NK-92 (cell line): ENCODE data around the gene DMD.
"Not testable (repeated sequence)": the region's sequence is repeated elsewhere in the genome, so short reads cannot be mapped to it uniquely, and the experiment has no call there.

Source experiments
- DNase-seq: peaks from one replicate; lab custom pipeline; 2025; ENCODE audit not compliant: unreplicated experiment; lab: John Stamatoyannopoulos, UW

DMD gene

DNA sequence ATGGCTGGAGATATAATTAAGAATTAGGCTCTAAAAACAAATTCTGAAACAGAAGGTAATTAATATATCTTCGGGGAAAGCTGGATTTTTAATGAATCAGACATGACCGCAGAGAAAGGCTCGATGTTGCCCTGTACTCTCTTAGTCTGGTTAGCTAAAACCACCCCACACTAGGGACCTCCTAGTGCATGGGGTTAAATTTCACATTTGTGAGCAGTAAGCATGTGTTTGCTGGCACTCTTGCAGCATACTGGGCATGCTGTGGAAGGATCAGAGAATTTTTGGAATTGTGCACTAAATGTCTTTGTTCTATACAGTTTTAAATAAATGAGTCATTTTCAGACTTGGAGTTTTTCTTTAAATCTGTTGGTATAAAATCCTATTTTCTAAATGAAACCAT, 1663.9 kb downstream of the DMD start:
- DNase-seq, result no peak

DNA sequence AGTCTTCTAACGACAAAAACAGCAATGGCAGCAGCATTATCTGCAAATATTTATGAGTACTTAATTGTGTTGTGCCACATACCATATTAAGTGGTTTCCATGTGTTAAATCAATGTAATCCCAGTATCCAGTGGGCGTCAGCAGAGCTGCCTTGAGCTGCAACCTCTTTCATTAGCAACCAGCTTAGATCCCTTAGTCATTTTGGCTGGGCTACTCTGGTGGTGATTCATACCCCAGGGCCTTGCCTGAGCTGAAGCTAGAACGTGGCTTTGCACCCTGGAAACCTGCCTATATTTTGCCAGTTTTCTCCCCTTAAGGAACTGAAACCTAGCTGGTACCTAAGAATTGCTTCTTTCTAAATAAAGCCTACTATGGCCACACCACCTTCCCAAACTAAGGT, 1665.2 kb downstream of the DMD start:
- no peak for DNase-seq

DNA sequence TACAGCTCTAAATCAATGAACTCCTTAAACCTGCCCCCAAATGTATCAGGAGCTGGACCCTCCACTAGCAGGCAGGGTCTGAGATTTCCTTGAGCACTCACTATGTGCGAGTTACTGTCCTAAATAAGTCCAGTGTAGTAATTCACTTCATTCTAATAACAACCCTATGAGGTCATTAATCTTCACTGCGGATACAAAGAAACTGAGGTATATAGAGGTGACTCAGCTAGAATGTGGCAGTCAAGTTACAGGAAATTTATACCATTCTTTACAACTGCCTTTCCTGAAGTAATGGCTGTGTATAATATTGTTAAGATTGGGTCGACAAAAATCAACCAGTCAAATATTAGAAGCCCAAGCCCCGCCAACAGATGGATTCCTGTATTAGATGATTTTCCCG, 1665.6 kb downstream of the DMD start:
- no peak for DNase-seq

DNA sequence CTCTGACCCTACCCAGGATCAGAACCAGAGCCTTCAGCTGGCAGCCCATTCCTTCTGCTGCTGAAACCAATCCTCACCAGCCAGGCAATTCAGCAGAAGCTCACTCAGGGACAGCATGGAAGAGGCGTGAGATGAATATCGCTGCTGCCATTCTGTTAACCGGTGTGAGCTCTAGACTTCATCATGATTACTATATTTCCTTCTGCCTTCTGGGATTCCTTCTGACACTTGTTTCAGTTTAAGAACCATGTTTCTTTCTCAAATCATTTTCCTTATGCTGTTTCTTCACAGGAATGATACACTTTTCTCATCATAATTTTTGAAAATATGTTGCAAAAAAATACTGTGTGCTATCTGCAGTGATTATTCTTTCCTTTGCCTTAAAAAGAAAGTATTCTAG, 1666.2 kb downstream of the DMD start:
- no peak for DNase-seq

DNA sequence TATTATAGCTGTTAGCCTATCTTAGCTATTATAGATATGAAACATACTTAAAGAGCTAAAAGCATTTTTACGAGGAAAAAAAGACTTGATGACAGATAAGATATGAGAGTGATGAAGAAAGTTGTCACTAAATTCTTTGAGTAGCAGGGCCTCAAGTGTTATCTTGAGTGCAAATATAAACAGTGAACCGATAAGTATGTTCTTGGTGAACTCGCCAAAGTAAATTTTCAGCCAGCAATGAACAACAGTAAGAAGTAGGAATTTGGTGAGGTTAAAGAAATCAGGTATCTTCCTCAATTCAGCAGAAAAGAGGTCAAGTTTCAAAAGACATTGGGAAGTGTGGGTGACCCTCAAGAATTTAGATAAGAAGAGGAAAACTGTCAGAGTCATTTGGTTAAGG, 1667.7 kb downstream of the DMD start:
- DNase-seq, result no peak

DNA sequence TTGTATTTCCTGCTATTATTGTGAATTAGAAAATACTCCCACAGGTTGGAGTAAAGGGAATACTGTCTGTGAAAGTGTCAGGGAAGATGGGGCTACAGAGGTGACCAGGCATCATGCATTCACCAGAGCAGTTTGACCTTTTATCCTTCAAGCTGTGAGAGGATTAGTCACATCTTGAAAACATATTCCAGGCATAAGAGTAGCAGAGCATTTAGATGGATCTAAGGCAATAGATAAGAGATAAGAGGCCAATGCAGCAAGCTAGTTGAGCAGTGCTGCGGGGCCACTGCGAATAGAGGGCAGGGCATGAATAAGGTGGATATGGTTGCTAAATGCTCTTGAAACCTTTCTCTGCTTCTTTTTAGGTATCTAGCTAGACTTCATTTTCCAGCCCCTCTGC, 1668.8 kb downstream of the DMD start:
- DNase-seq, result no peak

DNA sequence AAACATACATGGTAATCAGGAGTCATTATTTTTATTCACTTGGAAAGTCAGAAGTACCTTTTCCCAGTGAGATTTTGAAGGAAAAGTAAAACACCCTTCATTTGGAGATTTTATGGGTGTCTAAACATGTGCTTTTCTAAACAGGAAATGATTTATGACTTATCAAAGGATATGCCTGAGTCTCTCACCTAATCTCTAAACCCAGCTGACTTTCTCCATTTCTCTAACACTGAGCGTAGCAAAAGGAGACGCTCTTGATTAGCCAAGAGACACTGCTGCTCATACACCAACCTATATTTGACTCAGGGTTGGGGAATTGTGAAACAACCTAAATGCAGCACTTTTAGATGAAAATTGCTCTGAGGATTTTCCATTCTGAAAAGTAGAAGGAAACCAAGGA, 1671.0 kb downstream of the DMD start:
- DNase-seq, result no peak

DNA sequence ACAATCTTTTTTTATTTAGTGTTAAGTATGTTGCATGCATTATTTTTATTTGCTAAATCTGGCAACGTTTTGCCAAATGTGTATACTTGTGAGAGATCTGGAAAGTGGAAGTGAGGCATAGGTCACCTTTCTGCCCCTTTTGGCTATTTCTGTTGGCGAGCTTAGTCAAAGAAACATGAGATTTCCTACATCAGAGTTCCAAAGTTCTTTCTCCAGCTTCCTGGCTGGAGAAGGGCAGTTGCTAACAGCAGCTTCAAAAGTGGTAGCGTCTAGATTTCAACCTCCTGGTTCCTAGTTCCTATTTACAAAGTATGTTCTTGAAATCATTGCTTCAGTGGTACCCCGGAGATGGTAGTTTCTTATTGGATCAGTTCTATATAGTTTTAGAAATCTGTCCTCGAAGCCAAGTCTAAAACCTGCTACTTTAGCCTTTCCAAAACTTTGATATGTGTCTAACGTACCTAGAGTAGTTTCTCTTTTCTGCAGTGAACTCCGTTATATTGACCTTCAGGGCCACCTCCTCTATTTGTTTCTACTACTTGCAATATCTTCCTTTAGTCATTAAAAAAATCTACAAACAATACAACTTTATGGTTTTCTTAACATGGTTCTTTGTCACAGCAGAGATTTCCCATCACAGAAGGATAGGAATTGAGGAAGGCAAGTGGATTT, 1683.8 kb downstream of the DMD start:
- DNase-seq, result no peak

DNA sequence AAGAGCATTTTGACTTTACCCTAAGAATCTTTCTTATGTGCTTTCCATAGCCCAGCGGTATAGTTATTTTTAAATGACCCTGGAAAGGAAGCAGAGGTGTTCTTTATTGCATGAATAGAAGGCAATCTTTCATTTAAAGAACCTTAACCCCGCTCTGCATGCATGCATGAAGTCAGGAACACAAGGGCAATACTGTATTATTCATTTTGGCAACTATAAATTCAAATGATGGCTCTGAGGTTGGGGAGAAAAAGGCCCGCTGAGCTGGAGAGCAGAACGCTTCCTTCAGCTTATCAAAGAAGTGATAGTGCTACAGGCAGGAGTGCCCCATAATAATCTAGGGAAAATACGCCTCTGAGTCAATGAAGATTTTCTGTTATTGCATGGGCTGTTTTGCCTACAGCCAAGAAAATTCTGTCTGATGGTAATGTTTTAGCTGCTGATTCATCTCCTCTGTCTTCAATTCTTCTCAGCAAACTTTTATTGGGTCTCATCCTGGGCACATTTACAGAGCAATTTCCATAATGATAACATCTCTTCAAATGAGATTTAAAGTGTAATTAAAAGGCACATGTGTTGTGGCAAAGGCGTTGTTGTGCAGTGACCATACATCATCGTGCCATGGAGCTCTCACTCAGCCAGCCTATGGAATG, 1687.3 kb downstream of the DMD start:
- DNase-seq, result no peak

DNA sequence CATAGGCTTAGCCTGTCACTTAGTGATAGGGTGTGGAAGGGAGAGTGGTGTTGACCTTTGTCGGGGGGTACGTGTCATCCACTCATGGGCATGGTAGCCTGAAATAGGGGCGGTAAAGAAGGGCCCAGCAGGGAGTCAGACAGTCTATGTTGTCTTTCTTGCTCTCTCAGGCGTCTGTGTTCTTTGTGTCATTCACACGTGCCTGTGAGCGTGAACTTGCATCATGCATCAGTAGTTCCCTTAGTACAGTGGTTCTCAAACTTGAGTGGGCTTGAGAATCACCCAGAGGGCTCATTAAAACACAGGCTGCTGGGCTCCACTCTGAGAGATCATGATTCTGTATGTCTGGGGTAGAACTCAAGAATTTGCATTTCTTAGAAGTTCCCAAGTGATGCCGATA, 1688.6 kb downstream of the DMD start:
- DNase-seq, result no peak

DNA sequence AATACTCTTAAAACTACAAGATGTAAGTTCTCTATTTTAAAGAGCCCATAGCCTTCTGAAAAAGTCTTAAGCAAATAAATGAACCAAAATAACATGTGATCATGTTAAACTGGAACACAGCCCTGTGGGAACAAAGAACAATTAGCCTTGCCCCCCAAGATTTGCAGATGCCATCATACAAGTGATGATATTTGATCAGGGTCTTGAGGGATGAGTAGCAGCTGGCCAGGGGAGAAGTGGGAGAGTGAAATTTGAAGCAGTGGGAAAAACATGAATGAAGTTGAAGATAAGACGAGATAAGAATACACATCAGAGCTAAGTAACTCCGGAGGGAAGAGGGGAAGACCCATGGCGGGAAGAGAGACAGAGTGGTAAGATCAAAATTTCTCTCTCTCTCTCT, 1689.4 kb downstream of the DMD start:
- no peak for DNase-seq

DNA sequence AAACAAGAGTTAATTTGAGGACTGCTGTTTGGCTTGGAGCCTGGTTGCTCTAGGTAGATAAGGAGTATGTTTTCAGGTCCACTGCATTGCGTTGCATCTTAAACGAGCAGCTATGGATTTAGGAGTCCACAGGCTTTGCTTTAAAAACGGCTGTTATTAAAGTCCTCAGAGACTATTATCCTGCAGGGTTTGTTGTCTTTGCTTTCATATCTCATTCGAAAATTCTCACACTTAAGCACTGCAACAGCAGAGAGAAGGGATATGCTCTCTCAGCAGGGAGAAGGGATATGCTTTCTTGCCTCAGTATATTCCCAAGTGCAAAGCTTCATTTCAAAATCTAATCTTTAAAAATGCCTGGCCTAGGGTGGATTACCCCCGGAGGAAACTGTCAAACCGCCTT, 1694.8 kb downstream of the DMD start:
- no peak for DNase-seq

DNA sequence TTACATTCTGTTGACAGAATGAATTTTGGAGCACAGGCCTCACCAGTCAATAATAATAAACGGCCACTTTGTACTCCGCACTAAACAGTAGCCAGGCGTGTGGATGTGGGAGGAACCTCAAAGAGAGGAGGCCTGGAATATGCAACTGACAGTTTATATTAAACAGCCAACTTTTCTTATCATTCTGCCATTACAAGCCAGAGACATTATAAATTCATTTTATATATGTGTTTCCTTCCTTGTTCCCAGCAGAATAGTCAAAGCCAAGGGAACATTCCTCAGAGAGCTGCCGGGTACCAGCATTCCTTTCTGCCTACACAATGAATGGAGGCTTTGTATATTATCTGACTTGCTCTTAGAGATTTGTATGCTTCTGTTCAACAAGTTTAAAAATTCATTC, 1703.0 kb downstream of the DMD start:
- no peak for DNase-seq

DNA sequence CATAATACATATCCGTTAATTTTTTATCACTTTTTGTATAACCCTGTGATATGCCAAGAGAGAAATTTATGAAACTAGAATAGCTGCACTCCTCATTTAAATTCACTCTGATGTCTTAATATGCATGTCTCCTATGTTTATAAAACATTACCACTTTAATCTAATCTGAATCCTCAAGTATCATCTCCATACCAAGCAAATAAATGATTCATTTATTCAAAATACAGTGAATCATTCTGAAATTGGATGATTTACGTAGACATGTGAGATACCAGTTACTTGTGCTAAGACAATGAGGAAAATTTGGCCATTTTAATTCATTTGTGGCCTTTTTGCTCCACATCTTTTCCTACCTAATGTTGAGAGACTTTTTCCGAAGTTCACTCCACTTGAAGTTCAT, 1704.4 kb downstream of the DMD start:
- DNase-seq, result no peak

DNA sequence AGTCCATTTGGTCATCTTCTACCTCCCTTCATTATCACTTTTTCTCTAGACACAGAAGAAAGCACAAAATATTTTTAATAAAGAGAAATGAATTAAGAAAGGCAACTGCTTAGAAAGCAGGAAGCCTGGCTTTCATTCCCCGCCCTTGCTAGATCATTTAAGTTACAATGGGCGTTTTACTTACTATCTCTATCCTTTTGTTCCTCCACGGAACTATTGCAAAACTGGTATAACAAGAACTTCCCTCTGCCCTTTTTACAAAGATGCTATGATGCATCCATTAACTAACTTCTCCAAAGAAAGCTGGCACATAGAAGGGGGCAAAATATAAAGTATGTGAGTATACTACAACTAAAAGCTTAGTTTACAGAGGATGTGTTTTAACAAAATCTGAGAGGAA, 1705.0 kb downstream of the DMD start:
- no peak for DNase-seq

DNA sequence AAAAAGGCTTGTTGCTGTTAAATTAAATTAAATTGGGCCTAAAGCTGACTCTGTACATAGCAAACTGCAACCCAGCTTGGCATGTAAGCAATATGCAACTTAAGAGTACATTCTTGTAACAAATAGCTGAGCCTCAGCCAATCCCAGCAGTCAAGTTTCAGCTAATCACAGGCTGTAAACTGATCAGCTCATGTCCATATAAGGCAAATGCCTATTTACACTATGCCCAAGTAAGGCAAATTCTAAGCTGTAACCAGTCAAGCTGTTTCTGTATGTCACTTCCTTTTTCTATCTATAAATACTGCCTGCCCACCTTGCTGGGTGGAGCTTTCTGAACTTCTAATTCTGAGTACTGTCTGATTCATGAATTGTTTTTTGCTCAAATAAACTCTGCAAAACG, 1710.4 kb downstream of the DMD start:
- DNase-seq, result no peak

DNA sequence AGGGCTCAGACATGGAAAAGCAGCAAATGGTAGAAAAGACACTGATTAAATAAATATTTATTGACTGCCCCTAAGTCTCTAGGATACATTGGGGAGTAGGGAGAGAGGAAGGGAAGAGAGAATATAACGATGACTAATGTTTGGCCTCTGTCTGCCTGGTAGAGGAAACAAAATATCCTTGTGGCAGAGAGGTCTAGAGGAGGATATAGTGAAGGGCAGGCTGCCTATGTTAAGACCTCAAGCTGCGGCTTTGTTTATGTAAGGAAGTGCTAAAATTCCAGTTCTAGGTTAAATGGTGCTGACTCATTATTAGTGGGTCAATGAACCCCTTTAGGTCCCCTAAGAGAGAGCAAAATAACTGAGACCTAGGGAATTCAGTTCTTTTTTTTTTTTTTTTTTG, 1712.2 kb downstream of the DMD start:
- no peak for DNase-seq

DNA sequence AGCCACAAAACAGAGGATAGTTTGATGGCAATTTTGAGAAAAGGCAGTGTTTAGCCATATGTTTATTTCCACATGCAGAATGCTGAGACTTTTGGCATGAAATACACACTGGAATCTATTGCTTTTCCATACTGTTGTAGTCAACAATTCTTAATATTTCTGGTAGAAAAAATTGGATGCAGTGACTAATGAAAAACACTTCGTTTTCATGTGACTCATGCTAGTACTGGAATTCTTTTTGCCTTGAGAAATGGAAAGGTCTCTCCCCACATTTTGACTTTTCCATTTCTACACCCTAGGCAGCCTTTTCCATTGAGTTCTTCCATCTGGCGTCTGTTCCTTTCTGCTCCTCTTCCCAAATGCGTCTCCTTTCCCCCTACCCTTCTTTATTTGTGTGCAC, 1714.3 kb downstream of the DMD start:
- no peak for DNase-seq

DNA sequence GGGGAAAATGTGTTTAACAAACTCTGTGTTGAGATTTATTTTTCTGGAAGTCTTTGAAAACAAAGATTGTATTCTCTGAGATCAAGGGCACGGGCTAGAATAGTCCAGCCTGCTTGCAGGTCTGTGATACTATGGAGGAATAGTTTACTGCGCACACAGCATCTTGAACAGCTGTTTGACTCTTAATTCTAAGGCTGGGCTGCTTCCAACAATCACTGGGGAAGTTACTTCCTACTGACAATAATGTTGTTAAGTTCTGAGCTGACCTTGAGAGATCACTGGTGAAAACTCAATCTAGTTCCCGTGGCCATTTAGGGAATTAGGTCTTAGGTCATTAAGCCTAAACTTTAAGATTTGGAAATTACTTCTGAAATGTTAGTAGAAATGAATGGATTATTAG, 1723.4 kb downstream of the DMD start:
- no peak for DNase-seq

DNA sequence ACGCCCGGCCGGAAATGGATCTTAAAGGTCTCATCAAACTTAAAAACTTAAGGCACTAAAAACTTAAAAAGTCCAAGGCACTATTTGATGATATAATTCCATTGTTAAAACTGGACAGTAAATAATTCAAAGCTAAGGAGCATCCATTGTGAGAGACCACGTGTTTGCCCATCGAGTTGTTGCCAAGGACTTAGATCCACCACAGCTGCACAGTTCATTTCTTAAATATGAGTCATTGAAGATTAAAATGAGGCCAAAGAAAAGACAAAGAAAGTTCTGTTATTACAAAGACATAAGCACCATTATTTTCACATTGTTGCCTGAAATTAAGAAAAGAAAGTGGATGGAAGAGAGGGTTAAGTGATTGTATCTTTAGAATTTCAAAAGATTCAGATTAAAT, 1728.0 kb downstream of the DMD start:
- DNase-seq, result no peak

DNA sequence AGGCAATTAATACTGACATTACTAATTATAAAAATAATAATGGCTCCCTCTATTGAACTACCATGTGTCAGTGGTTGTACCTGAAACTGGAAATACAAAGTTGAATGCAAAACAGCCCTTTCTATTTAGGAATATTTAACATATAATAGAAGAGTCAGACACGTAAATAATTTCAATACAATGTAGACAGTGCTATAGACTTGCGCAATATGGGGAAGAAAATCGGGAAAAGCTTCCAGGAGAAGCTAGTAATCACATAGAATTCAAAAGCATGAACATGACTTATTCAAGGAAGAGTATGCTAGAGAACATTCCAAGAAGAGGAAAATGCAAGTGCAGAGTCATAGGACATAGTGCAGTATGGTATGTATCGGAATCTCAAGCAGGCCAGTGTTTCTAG, 1730.7 kb downstream of the DMD start:
- no peak for DNase-seq

DNA sequence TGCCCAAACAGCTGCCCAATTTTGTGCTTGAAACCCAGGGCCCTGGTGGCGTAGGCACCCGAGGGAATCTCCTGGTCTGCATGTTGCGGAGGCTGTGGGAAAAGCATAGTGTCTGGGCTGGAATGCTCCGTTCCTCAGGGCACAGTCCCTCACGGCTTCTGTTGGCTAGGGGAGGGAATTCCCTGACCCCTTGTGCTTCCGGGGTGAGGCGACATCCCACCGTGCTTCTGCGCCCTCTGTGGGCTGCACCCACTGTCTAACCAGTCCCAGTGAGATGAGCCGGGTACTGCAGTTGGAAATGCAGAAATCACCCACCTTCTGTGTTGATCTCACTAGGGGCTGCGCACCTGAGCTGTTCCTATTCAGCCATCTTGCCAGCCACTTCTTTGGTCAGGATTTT, 1740.1 kb downstream of the DMD start:
- DNase-seq, result no peak

DNA sequence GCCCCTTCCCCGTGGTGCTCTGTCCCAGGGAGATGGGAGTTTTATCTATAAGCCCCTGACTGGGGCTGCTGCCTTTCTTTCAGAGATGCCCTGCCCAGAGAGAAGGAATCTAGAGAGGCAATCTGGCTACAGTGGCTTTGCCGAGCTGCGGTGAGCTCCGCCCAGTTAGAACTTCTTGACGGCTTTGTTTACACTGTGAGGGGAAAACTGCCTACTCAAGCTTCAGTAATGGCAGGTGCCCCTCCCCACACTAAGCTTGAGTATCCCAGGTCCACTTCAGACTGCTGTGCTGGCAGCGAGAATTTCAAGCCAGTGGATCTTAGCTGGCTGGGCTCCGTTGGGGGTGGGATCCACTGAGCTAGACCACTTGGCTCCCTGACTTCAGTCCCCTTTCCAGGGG, 1740.6 kb downstream of the DMD start:
- DNase-seq, result not testable (repeated sequence)
